H9 (cell line): ENCODE data around the gene ACOT13. TPM values are rescaled to one million over a fixed set of nuclear protein-coding genes. Genes with fewer than 3 reads are reported as not detected.

Experiments used
- DNase-seq: peaks from one replicate; pipeline ENCODE4 v3.0.0-alpha.2; 2017
- H2AFZ ChIP-seq: one replicate; pipeline ENCODE4 v1.6.1; 2013; ENCODE audit warnings: mild to moderate bottlenecking, low read length, control low read depth, moderate library complexity
- H2AK5ac ChIP-seq: 2 replicates; pipeline ENCODE4 v1.6.1; 2013; ENCODE audit warnings: low read length, control low read depth, mixed read lengths; ENCODE audit not compliant: insufficient read length
- H2BK120ac ChIP-seq: one replicate; pipeline ENCODE4 v1.6.1; 2013; ENCODE audit warnings: low read depth, mild to moderate bottlenecking, low read length, control low read depth, inconsistent platforms; ENCODE audit not compliant: poor library complexity, severe bottlenecking
- H2BK12ac ChIP-seq: 2 replicates; pipeline ENCODE4 v1.6.1; 2013; ENCODE audit warnings: low read length, control low read depth, mixed read lengths, low read depth; ENCODE audit not compliant: insufficient read length
- H2BK15ac ChIP-seq: 2 replicates; pipeline ENCODE4 v1.6.1; 2013; ENCODE audit warnings: low read depth, low read length, control low read depth
- H2BK20ac ChIP-seq: one replicate; pipeline ENCODE4 v1.6.1; 2013; ENCODE audit warnings: low read depth, mild to moderate bottlenecking, low read length, control low read depth, inconsistent platforms; ENCODE audit not compliant: poor library complexity, severe bottlenecking
- H2BK5ac ChIP-seq: 2 replicates; pipeline ENCODE4 v1.6.1; 2013; ENCODE audit warnings: low read length, control low read depth, mixed read lengths; ENCODE audit not compliant: insufficient read length
- H3K14ac ChIP-seq: 2 replicates; pipeline ENCODE4 v1.6.1; 2013; ENCODE audit warnings: low read length, control low read depth; ENCODE audit not compliant: insufficient read depth
- H3K18ac ChIP-seq: 2 replicates; pipeline ENCODE4 v1.6.1; 2013; ENCODE audit warnings: low read depth, mild to moderate bottlenecking, mixed read lengths, low read length, control low read depth; ENCODE audit not compliant: insufficient read length
- H3K23ac ChIP-seq: 2 replicates; pipeline ENCODE4 v1.6.1; 2013; ENCODE audit warnings: low read length, control low read depth, mixed read lengths, low read depth; ENCODE audit not compliant: insufficient read length
- H3K23me2 ChIP-seq: 2 replicates; pipeline ENCODE4 v1.6.1; 2013; ENCODE audit warnings: low read depth, mild to moderate bottlenecking, mixed read lengths, low read length, control low read depth; ENCODE audit not compliant: insufficient read length, poor library complexity, severe bottlenecking
- H3K27ac ChIP-seq: 2 replicates; pipeline ENCODE4 v1.5.1; 2013; ENCODE audit warnings: low read length, control low read depth, mixed read lengths, low read depth; ENCODE audit not compliant: insufficient read length
- H3K27me3 ChIP-seq: 2 replicates; pipeline ENCODE4 v1.6.1; 2013; ENCODE audit warnings: low read length, control low read depth, inconsistent platforms; ENCODE audit not compliant: insufficient read depth
- H3K4ac ChIP-seq: 2 replicates; pipeline ENCODE4 v1.6.1; 2013; ENCODE audit warnings: low read depth, mild to moderate bottlenecking, control low read depth, inconsistent platforms, low read length, moderate library complexity
- H3K4me1 ChIP-seq: 2 replicates; pipeline ENCODE4 v1.6.1; 2013; ENCODE audit warnings: low read length, control low read depth, inconsistent platforms; ENCODE audit not compliant: insufficient read depth
- H3K4me2 ChIP-seq: 2 replicates; pipeline ENCODE4 v1.6.1; 2013; ENCODE audit warnings: low read length, control low read depth, mixed read lengths; ENCODE audit not compliant: insufficient read length, insufficient read depth
- H3K56ac ChIP-seq: 2 replicates; pipeline ENCODE4 v1.6.1; 2013; ENCODE audit warnings: low read depth, mild to moderate bottlenecking, mixed read lengths, low read length, control low read depth; ENCODE audit not compliant: insufficient read length
- H3K79me1 ChIP-seq: 2 replicates; pipeline ENCODE4 v1.6.1; 2013; ENCODE audit warnings: low read depth, mild to moderate bottlenecking, moderate library complexity, low read length, control low read depth, inconsistent platforms; ENCODE audit not compliant: insufficient read depth, poor library complexity, severe bottlenecking
- H3K79me2 ChIP-seq: 2 replicates; pipeline ENCODE4 v1.6.1; 2013; ENCODE audit warnings: low read length, control low read depth, inconsistent platforms; ENCODE audit not compliant: insufficient read depth
- H3K9ac ChIP-seq: 2 replicates; pipeline ENCODE4 v1.6.1; 2013; ENCODE audit warnings: low read length, control low read depth, mixed read lengths; ENCODE audit not compliant: insufficient read length; ENCODE audit errors: extremely low read depth
- H3K9me3 ChIP-seq: one replicate; pipeline ENCODE4 v1.6.1; 2013; ENCODE audit warnings: low read depth, low read length, inconsistent platforms; ENCODE audit not compliant: control insufficient read depth
- H3T11ph ChIP-seq: one replicate; pipeline ENCODE4 v1.6.1; 2013; ENCODE audit warnings: mild to moderate bottlenecking, low read length, control low read depth, inconsistent platforms
- H4K20me1 ChIP-seq: one replicate; pipeline ENCODE4 v1.6.1; 2013; ENCODE audit not compliant: control insufficient read depth, insufficient read length, insufficient read depth
- H4K5ac ChIP-seq: 2 replicates; pipeline ENCODE4 v1.6.1; 2013; ENCODE audit warnings: low read depth, mild to moderate bottlenecking, mixed read lengths, low read length, control low read depth; ENCODE audit not compliant: insufficient read length
- H4K8ac ChIP-seq: replicated peaks from 2 replicates; pipeline ENCODE4 v1.6.1; 2013; ENCODE audit warnings: low read length, control low read depth, mixed read lengths, low read depth; ENCODE audit not compliant: insufficient read length
- H4K91ac ChIP-seq: 2 replicates; pipeline ENCODE4 v1.6.1; 2013; ENCODE audit warnings: low read depth, mild to moderate bottlenecking, moderate library complexity, mixed read lengths, low read length, control low read depth; ENCODE audit not compliant: insufficient read length
- H3K27ac Mint-ChIP-seq, 3 experiments: 2 replicates in 2 of 3; 3 replicates in 1 of 3; pipeline ENCODE4 v1.8.0; 2020 to 2021; ENCODE audit warnings: mixed read lengths in 3 of 3, mild to moderate bottlenecking in 1 of 3, moderate library complexity in 1 of 3
- H3K27me3 Mint-ChIP-seq: 2 replicates; pipeline ENCODE4 v1.8.0; 2021; ENCODE audit warnings: low read depth, mild to moderate bottlenecking, moderate library complexity, mixed read lengths
- H3K36me3 Mint-ChIP-seq, 3 experiments: 2 replicates in 2 of 3; 3 replicates in 1 of 3; pipeline ENCODE4 v1.8.0; 2020 to 2021; ENCODE audit warnings: low read depth in 3 of 3, mixed read lengths in 3 of 3; ENCODE audit not compliant: insufficient read depth in 1 of 3
- H3K4me1 Mint-ChIP-seq, 2 experiments: 2 replicates each; pipeline ENCODE4 v1.8.0; 2020; ENCODE audit warnings: mixed read lengths in 2 of 2
- H3K4me3 Mint-ChIP-seq, 2 experiments: 2 replicates in 1 of 2; 3 replicates in 1 of 2; pipeline ENCODE4 v1.8.0; 2020 to 2021; ENCODE audit warnings: mild to moderate bottlenecking in 2 of 2, mixed read lengths in 2 of 2, moderate library complexity in 1 of 2
- H3K9me3 Mint-ChIP-seq, 2 experiments: 2 replicates in 1 of 2; 3 replicates in 1 of 2; pipeline ENCODE4 v1.8.0; 2020; ENCODE audit warnings: mild to moderate bottlenecking in 2 of 2, mixed read lengths in 2 of 2, moderate library complexity in 1 of 2
- CTCF ChIP-seq: fragments of 200-600 bp; sonication (generic); conservative IDR thresholded peaks from 3 replicates; pipeline ENCODE4 v1.8.0; 2021; ENCODE audit warnings: antibody characterized with exemption, mild to moderate bottlenecking
- WGBS: extraction: QIAGEN DNeasy Blood & Tissue Kit; methylation state at CpG from one replicate; pipeline ENCODE4 v1.1.7; 2013; ENCODE audit warnings: missing lambda C conversion rate, low lambda C conversion rate, mixed read lengths; ENCODE audit not compliant: insufficient read length; ENCODE audit errors: extremely low coverage; 5-methylcytosine and 5-hydroxymethylcytosine counted together
- total RNA-seq: library from RNA; stranded (reverse); gene quantifications from 2 replicates; pipeline ENCODE4 v1.2.1, GENCODE V29; 2021

ACOT13 gene
- total RNA-seq, 1 experiment from 2014 or later: 38.0 TPM

GRCh38 chr6:24686946-24687345 lies 20.1 kb downstream of the ACOT13 start:
- Histone ChIP-seq H3K9ac (no peak overlapping the region), H3K79me2 (no peaks in the 10 kb centered on the region), H3K4ac (no peak overlapping the region), H3K23me2 (no peaks in the 10 kb centered on the region), H3K79me1 (no peaks in the 10 kb centered on the region), H4K8ac (no peak overlapping the region), H3T11ph (no peak overlapping the region), H3K18ac (no peak overlapping the region), H4K91ac (no peak overlapping the region), H2BK12ac (no peak overlapping the region), H2AK5ac (no peak overlapping the region), H3K56ac (no peak overlapping the region), H3K27me3 (no peaks in the 10 kb centered on the region), H4K20me1 (no peaks in the 10 kb centered on the region), H3K4me1 (peaks cover 2% of the 10 kb centered on the region; the same call in 1 of the 2 replicates), H4K5ac (no peak overlapping the region), H3K4me2 (no peak overlapping the region), H2BK120ac (no peak overlapping the region), H2AFZ (no peak overlapping the region), H3K9me3 (no peaks in the 10 kb centered on the region), H2BK5ac (no peak overlapping the region), H2BK20ac (no peak overlapping the region), H3K23ac (no peak overlapping the region), H2BK15ac (no peak overlapping the region), H3K14ac (no peak overlapping the region), H3K27ac (no peak overlapping the region)
- no peaks in the 10 kb centered on the region; a peak in 1 of 5 replicates for H3K9me3 Mint-ChIP-seq
- no peak for TF ChIP-seq CTCF
- H3K36me3 Mint-ChIP-seq: peaks cover 7 to 15% (median 13%) of the 10 kb centered on the region in 3 experiments; a peak in 6 of 7 replicates
- no peak for DNase-seq
- peaks cover 3% of the 10 kb centered on the region for H3K27me3 Mint-ChIP-seq
- WGBS: no CpG with 5 or more reads among the region's 4 CpGs
- peaks cover 24 to 27% of the 10 kb centered on the region in 2 experiments for H3K4me1 Mint-ChIP-seq
- no peak overlapping the region for H3K4me3 Mint-ChIP-seq
- no peak overlapping the region for H3K27ac Mint-ChIP-seq
